Lower leg skin (tissue), 3 donors: ENCODE measurements around the gene LIPC.

Experiments
- CTCF ChIP-seq, 3 donors: fragments of 450-650 bp; IDR thresholded peaks; one replicate each; pipeline ENCODE4 v1.5.1; 2016; ENCODE audit warnings: antibody characterized with exemption in 3 of 3, mild to moderate bottlenecking in 3 of 3, moderate library complexity in 2 of 3
- POLR2A ChIP-seq, 2 donors: fragments of 450-650 bp; IDR thresholded peaks; one replicate each; pipeline ENCODE4 v1.6.1; 2016 to 2017; ENCODE audit warnings: antibody characterized with exemption in 2 of 2, mild to moderate bottlenecking in 1 of 2, moderate library complexity in 1 of 2

- TF ChIP-seq CTCF (IDR thresholded peaks at IDR 0.05): no peak
- no peak for TF ChIP-seq POLR2A (IDR thresholded peaks at IDR 0.05)
Observed at GRCh38 chr15:58512522-58512921, 80.7 kb downstream of the LIPC start.
